Measurements from ENCODE around the gene PSMB3. TPM values are rescaled to one million over a fixed set of nuclear protein-coding genes. Genes with fewer than 3 reads are reported as not detected.

PSMB3 gene
- total RNA-seq, 2 donors from 2014 or later = 108 to 124 TPM

GRCh38 chr17:38796451-38797157 lies 44.1 kb downstream of the PSMB3 start:
- no peak for DNase-seq (ENCODE audit: low spot score)
- Histone ChIP-seq H3K9me3 (no peaks in the 10 kb centered on the region), H3K36me3 (no peaks in the 10 kb centered on the region), H3K27me3 (replicated peaks; ENCODE audit: insufficient read depth) (no peaks in the 10 kb centered on the region), H3K27ac (no peak overlapping the region), H3K4me3 (no peak overlapping the region), H3K4me1 (ENCODE audit: control insufficient read depth in 1 of 2, low read depth in 2 of 2) (peaks cover 19 to 46% of the 10 kb centered on the region in 2 donors)
- TF ChIP-seq, protein P1, sequence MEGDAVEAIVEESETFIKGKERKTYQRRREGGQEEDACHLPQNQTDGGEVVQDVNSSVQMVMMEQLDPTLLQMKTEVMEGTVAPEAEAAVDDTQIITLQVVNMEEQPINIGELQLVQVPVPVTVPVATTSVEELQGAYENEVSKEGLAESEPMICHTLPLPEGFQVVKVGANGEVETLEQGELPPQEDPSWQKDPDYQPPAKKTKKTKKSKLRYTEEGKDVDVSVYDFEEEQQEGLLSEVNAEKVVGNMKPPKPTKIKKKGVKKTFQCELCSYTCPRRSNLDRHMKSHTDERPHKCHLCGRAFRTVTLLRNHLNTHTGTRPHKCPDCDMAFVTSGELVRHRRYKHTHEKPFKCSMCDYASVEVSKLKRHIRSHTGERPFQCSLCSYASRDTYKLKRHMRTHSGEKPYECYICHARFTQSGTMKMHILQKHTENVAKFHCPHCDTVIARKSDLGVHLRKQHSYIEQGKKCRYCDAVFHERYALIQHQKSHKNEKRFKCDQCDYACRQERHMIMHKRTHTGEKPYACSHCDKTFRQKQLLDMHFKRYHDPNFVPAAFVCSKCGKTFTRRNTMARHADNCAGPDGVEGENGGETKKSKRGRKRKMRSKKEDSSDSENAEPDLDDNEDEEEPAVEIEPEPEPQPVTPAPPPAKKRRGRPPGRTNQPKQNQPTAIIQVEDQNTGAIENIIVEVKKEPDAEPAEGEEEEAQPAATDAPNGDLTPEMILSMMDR (IDR thresholded peaks at IDR 0.05) = no peak
- no peak for ATAC-seq (ENCODE audit: insufficient number of reproducible peaks, low FRiP score, low read depth)

DNA sequence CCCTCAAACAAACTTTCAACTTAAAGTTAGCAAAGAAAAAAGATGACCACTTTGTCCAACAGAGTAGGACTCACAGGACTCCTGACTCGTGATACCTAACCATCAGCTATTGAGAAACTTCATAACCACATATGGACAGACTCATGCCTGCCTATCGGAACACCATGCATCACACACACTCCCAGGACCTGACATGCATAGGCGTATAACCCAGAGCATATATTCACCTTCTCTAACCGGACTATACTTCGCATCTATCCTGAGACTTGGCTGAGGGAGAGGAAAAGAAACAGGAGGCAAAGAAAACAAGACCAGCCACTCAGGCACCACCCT lies 44.6 kb downstream of the PSMB3 start:
- Histone ChIP-seq H3K27me3 (replicated peaks; ENCODE audit: insufficient read depth) (no peaks in the 10 kb centered on the region), H3K27ac (peak overlapping the region; percentile 97 to 99), H3K36me3 (peaks cover 1% of the 10 kb centered on the region), H3K4me1 (ENCODE audit: control insufficient read depth in 1 of 2, low read depth in 2 of 2) (peaks cover 19 to 46% of the 10 kb centered on the region in 2 donors), H3K9me3 (no peaks in the 10 kb centered on the region), H3K4me3 (peak overlapping the region; percentile 93)
- no peak for DNase-seq (ENCODE audit: low spot score)
- no peak for ATAC-seq (ENCODE audit: insufficient number of reproducible peaks, low FRiP score, low read depth)
- TF ChIP-seq, protein P1 (IDR thresholded peaks at IDR 0.05) = no peak

- Histone ChIP-seq H3K4me1 (ENCODE audit: control insufficient read depth in 1 of 2, low read depth in 2 of 2) (peaks cover 19 to 46% of the 10 kb centered on the region in 2 donors), H3K27ac (peak overlapping the region; percentile 97 to 99), H3K9me3 (no peaks in the 10 kb centered on the region), H3K4me3 (peak overlapping the region; percentile 93), H3K36me3 (peaks cover 8% of the 10 kb centered on the region), H3K27me3 (replicated peaks; ENCODE audit: insufficient read depth) (no peaks in the 10 kb centered on the region)
- TF ChIP-seq, protein P1 (IDR thresholded peaks at IDR 0.05) = no peak
- DNase-seq (ENCODE audit: low spot score) (no peak), ATAC-seq (ENCODE audit: insufficient number of reproducible peaks, low FRiP score, low read depth) (no peak)
Measured at GRCh38 chr17:38797828-38798227, 45.3 kb downstream of the PSMB3 start.

DNA sequence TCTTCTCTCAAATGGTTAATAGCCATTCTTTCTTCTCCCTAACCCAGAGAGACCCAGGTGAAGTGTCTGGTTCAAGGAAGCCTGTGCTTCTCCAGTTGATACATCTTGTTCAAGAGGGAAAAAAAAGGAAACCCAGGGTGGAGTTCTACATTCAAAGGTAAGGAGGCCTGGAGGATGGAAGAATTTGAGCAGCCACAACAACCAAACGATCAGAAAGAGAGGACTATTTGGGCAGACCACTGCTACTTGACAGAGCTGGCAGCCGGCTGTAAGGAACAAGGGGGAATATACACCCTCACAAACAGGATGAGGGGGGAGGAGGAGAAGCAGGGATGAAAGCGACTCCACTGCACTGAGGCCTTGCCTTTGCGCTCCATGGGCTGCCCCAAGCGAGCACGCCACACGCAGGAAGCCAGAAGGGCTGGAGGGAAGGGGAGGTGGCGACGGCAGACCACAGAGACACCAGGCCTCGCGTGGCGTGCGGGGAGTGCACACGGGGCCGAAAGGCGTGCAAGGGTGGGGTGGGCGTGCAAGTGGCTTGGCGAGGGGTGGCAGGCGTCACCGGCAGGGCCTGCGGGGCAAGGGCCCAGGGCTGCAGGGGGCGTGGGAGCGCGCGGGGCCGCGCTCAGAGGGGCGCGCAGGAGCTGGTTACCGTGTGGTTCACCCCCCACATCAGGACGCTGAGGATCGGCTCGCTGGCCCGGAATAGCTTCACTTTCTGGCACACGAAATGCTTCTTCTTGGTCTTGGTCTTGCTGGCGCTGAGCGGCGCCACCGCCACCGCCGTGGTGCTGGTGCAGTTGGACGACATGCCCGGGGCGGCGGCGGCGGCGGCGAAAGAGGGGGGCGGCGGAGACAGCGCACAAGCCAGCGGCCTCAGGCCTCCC lies 46.3 kb downstream of the PSMB3 start:
- peak overlapping the region; percentile 97 to 99 for H3K27ac ChIP-seq
- TF ChIP-seq, protein P1 (IDR thresholded peaks at IDR 0.05) = no peak
- H3K9me3 ChIP-seq = no peaks in the 10 kb centered on the region
- peaks cover 19 to 45% of the 10 kb centered on the region in 2 donors for H3K4me1 ChIP-seq (ENCODE audit: control insufficient read depth in 1 of 2, low read depth in 2 of 2)
- H3K27me3 ChIP-seq (replicated peaks; ENCODE audit: insufficient read depth) = no peaks in the 10 kb centered on the region
- DNase-seq (ENCODE audit: low spot score) (peak; percentile 8), ATAC-seq (ENCODE audit: insufficient number of reproducible peaks, low FRiP score, low read depth) (no peak)
- H3K4me3 ChIP-seq = peak overlapping the region; percentile 93
- peaks cover 16% of the 10 kb centered on the region for H3K36me3 ChIP-seq
